Stimulated activated naive B cell treated with anti-CD40 and anti-IgM and Interleukin-4, amounts not matched to agents 10 μg/mL and 1 μg/mL and 100 μg/mL, for 72 hours (primary cell): ENCODE measurements around the gene ANO6.
"Not testable (repeated sequence)": the region's sequence is repeated elsewhere in the genome, so short reads cannot be mapped to it uniquely, and the experiment has no call there.

ENCODE experiments used
- ATAC-seq, 2 donors: fragments of 150-1000 bp; cut with Tn5 transposase; replicated peaks; 2 replicates each; pipeline ENCODE4 v1.10.0; 2021; ENCODE audit warnings: moderate library complexity in 1 of 2
- DNase-seq: peaks from one replicate; pipeline ENCODE4 v3.0.0; 2021
- H3K27ac Mint-ChIP-seq: one replicate; pipeline ENCODE4 v1.8.0; 2022; ENCODE audit warnings: mild to moderate bottlenecking, mixed read lengths
- H3K27me3 Mint-ChIP-seq, 2 donors: one replicate each; pipeline ENCODE4 v1.8.0; 2022; ENCODE audit warnings: mixed read lengths in 2 of 2
- H3K36me3 Mint-ChIP-seq, 2 donors: one replicate each; pipeline ENCODE4 v1.8.0; 2022; ENCODE audit warnings: mixed read lengths in 2 of 2, mild to moderate bottlenecking in 1 of 2
- H3K4me1 Mint-ChIP-seq, 2 donors: one replicate each; pipeline ENCODE4 v1.8.0; 2022; ENCODE audit warnings: mixed read lengths in 2 of 2, mild to moderate bottlenecking in 1 of 2
- H3K4me3 Mint-ChIP-seq, 2 donors: one replicate each; pipeline ENCODE4 v1.8.0; 2022; ENCODE audit warnings: mild to moderate bottlenecking in 2 of 2, mixed read lengths in 2 of 2, moderate library complexity in 1 of 2
- H3K9me3 Mint-ChIP-seq, 2 donors: one replicate each; pipeline ENCODE4 v1.8.0; 2022; ENCODE audit warnings: mixed read lengths in 2 of 2, mild to moderate bottlenecking in 1 of 2

Gene ANO6, protein sequence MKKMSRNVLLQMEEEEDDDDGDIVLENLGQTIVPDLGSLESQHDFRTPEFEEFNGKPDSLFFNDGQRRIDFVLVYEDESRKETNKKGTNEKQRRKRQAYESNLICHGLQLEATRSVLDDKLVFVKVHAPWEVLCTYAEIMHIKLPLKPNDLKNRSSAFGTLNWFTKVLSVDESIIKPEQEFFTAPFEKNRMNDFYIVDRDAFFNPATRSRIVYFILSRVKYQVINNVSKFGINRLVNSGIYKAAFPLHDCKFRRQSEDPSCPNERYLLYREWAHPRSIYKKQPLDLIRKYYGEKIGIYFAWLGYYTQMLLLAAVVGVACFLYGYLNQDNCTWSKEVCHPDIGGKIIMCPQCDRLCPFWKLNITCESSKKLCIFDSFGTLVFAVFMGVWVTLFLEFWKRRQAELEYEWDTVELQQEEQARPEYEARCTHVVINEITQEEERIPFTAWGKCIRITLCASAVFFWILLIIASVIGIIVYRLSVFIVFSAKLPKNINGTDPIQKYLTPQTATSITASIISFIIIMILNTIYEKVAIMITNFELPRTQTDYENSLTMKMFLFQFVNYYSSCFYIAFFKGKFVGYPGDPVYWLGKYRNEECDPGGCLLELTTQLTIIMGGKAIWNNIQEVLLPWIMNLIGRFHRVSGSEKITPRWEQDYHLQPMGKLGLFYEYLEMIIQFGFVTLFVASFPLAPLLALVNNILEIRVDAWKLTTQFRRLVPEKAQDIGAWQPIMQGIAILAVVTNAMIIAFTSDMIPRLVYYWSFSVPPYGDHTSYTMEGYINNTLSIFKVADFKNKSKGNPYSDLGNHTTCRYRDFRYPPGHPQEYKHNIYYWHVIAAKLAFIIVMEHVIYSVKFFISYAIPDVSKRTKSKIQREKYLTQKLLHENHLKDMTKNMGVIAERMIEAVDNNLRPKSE

GRCh38 chr12:45215419-45216229, at the start of gene ANO6:
ANO6 (plus strand) TSS chr12:45216095; CDS start chr12:45216322, 227 bp downstream.
- Mint-ChIP-seq H3K36me3 (no peaks in the 10 kb centered on the region), H3K27ac (peak within 1 kb of the TSS; percentile 94), H3K4me3 (peak within 1 kb of the TSS; percentile 89 to 90), H3K9me3 (no peaks in the 10 kb centered on the region), H3K27me3 (no peaks in the 10 kb centered on the region), H3K4me1 (peaks cover 17 to 23% of the 10 kb centered on the region in 2 donors)
- peak; percentile 81 to 82 for ATAC-seq
- peak; percentile 77 for DNase-seq

- H3K36me3 Mint-ChIP-seq, result peaks cover 2 to 4% of the 10 kb centered on the region in 2 donors
- peaks cover 3% of the 10 kb centered on the region in 2 donors for H3K27me3 Mint-ChIP-seq
- H3K4me3 Mint-ChIP-seq, result no peak overlapping the region
- DNase-seq (no peak), ATAC-seq (no peak)
- H3K4me1 Mint-ChIP-seq, result no peaks in the 10 kb centered on the region
- peaks cover 0 to 2% of the 10 kb centered on the region in 2 donors for H3K9me3 Mint-ChIP-seq
- no peak overlapping the region for H3K27ac Mint-ChIP-seq
Observed at GRCh38 chr12:45168976-45169375, 46.9 kb upstream of the ANO6 start.

GRCh38 chr12:45170456-45171042, 45.3 kb upstream of the ANO6 start:
- DNase-seq, result peak; percentile 36
- peaks cover 8 to 10% of the 10 kb centered on the region in 2 donors for H3K36me3 Mint-ChIP-seq
- ATAC-seq, result peak; percentile 65 to 74
- H3K4me3 Mint-ChIP-seq, result no peak overlapping the region
- no peaks in the 10 kb centered on the region for H3K4me1 Mint-ChIP-seq
- no peaks in the 10 kb centered on the region for H3K27me3 Mint-ChIP-seq
- H3K9me3 Mint-ChIP-seq, result peaks cover 0 to under 1% of the 10 kb centered on the region in 2 donors
- no peak overlapping the region for H3K27ac Mint-ChIP-seq

DNA sequence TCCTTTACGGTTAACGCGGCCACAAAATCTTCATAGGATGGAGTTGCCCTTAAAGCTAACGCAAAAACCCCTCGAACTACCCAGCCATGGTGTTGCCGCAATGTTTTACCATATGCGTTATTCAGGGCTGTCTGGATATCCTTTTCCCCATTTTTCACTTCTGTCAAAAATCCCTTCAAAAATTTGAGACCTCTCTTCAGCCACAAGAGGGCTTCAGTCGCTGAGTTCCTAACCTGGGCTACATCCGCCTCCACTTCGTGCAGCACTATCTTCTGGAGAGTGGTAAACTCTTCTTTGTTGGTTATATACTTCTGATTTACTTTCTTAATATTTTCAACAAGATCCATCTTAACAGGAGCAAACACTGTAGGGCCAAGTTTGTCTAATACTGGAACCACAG, 42.6 kb upstream of the ANO6 start:
- H3K36me3 Mint-ChIP-seq, result peaks cover 29 to 34% of the 10 kb centered on the region in 2 donors
- H3K27ac Mint-ChIP-seq, DNase-seq, ATAC-seq, H3K27me3 Mint-ChIP-seq, H3K4me1 Mint-ChIP-seq, H3K4me3 Mint-ChIP-seq: not testable (repeated sequence)
- H3K9me3 Mint-ChIP-seq, result peaks cover 12 to 14% of the 10 kb centered on the region in 2 donors

GRCh38 chr12:45174595-45174994, 41.3 kb upstream of the ANO6 start:
- no peak for ATAC-seq
- Mint-ChIP-seq H3K27ac (no peak overlapping the region), H3K4me3 (no peak overlapping the region), H3K27me3 (no peaks in the 10 kb centered on the region), H3K36me3 (peaks cover 35 to 41% of the 10 kb centered on the region in 2 donors), H3K9me3 (peaks cover 16 to 22% of the 10 kb centered on the region in 2 donors), H3K4me1 (no peaks in the 10 kb centered on the region)
- DNase-seq, result no peak

- no peak overlapping the region for H3K27ac Mint-ChIP-seq
Observed at GRCh38 chr12:45178771-45179170, 37.1 kb upstream of the ANO6 start.

GRCh38 chr12:45182511-45182910, 33.4 kb upstream of the ANO6 start:
- H3K36me3 Mint-ChIP-seq, result peaks cover 14 to 17% of the 10 kb centered on the region in 2 donors

More at GRCh38 chr12:45178771-45179170, 37.1 kb upstream of the ANO6 start:
- Mint-ChIP-seq H3K27me3 (no peaks in the 10 kb centered on the region), H3K4me1 (no peaks in the 10 kb centered on the region), H3K9me3 (peaks cover 16 to 22% of the 10 kb centered on the region in 2 donors), H3K4me3 (no peak overlapping the region), H3K36me3 (peaks cover 35 to 40% of the 10 kb centered on the region in 2 donors)
- no peak for DNase-seq
- no peak for ATAC-seq

GRCh38 chr12:45183246-45183645, 32.6 kb upstream of the ANO6 start:
- H3K36me3 Mint-ChIP-seq, result peaks cover 8 to 11% of the 10 kb centered on the region in 2 donors
- no peak overlapping the region for H3K4me3 Mint-ChIP-seq

More at GRCh38 chr12:45182511-45182910, 33.4 kb upstream of the ANO6 start:
- ATAC-seq, result no peak
- Mint-ChIP-seq H3K27ac (no peak overlapping the region), H3K4me3 (no peak overlapping the region), H3K4me1 (peaks cover 9 to 16% of the 10 kb centered on the region in 2 donors), H3K9me3 (peaks cover 12 to 14% of the 10 kb centered on the region in 2 donors), H3K27me3 (no peaks in the 10 kb centered on the region)
- DNase-seq, result no peak

GRCh38 chr12:45184147-45184963, 31.5 kb upstream of the ANO6 start:
- DNase-seq (no peak), ATAC-seq (peak; percentile 61 to 66)
- H3K4me3 Mint-ChIP-seq, result no peak overlapping the region
- H3K36me3 Mint-ChIP-seq, result peaks cover 4 to 5% of the 10 kb centered on the region in 2 donors
- peaks cover 9 to 16% of the 10 kb centered on the region in 2 donors for H3K4me1 Mint-ChIP-seq
- no peaks in the 10 kb centered on the region for H3K9me3 Mint-ChIP-seq
- no peaks in the 10 kb centered on the region for H3K27me3 Mint-ChIP-seq
- H3K27ac Mint-ChIP-seq, result peak overlapping the region; percentile 85

More at GRCh38 chr12:45183246-45183645, 32.6 kb upstream of the ANO6 start:
- Mint-ChIP-seq H3K4me1 (peaks cover 9 to 16% of the 10 kb centered on the region in 2 donors), H3K27ac (no peak overlapping the region), H3K9me3 (peaks cover 4 to 7% of the 10 kb centered on the region in 2 donors), H3K27me3 (no peaks in the 10 kb centered on the region)
- no peak for ATAC-seq
- DNase-seq, result no peak

- H3K27ac Mint-ChIP-seq, result no peak overlapping the region
- H3K9me3 Mint-ChIP-seq, result no peaks in the 10 kb centered on the region
- DNase-seq (no peak), ATAC-seq (peak in 1 of 2 donors; percentile 50)
- H3K27me3 Mint-ChIP-seq, result no peaks in the 10 kb centered on the region
- H3K4me1 Mint-ChIP-seq, result peaks cover 9 to 17% of the 10 kb centered on the region in 2 donors
- peaks cover 4 to 8% of the 10 kb centered on the region in 2 donors for H3K36me3 Mint-ChIP-seq
- H3K4me3 Mint-ChIP-seq, result no peak overlapping the region
Observed at GRCh38 chr12:45186762-45187161, 29.1 kb upstream of the ANO6 start.

- Mint-ChIP-seq H3K27me3 (no peaks in the 10 kb centered on the region), H3K4me1 (peaks cover 8 to 17% of the 10 kb centered on the region in 2 donors), H3K9me3 (no peaks in the 10 kb centered on the region), H3K4me3 (no peak overlapping the region), H3K27ac (no peak overlapping the region), H3K36me3 (peaks cover 4 to 8% of the 10 kb centered on the region in 2 donors)
- ATAC-seq (no peak), DNase-seq (no peak)
Observed at GRCh38 chr12:45189766-45190403, 26.0 kb upstream of the ANO6 start.

GRCh38 chr12:45191239-45191638, 24.7 kb upstream of the ANO6 start:
- Mint-ChIP-seq H3K27me3 (no peaks in the 10 kb centered on the region), H3K36me3 (peaks cover 4 to 8% of the 10 kb centered on the region in 2 donors), H3K4me1 (peaks cover 8 to 11% of the 10 kb centered on the region in 2 donors), H3K4me3 (no peak overlapping the region), H3K27ac (no peak overlapping the region), H3K9me3 (no peaks in the 10 kb centered on the region)
- DNase-seq, result no peak
- no peak for ATAC-seq
